Astrocyte (in vitro differentiated cells and primary cell): ENCODE data around the gene EPB41. TPM values are rescaled to one million over a fixed set of nuclear protein-coding genes. Genes with fewer than 3 reads are reported as not detected.

ENCODE experiments used
- DNase-seq: peaks from one replicate; pipeline ENCODE4 v3.0.0-alpha.2; 2010; ENCODE audit warnings: low read depth
- FAIRE-seq: peaks from 2 replicates; lab custom pipeline; 2011; peaks lifted over from hg19 to GRCh38; lab: Jason Lieb, UNC
- H2AFZ ChIP-seq: 2 replicates; pipeline ENCODE4 v1.6.0; 2012; ENCODE audit warnings: low read depth, low read length, inconsistent platforms
- H3K27ac ChIP-seq: 2 replicates; pipeline ENCODE4 v1.5.1; 2011; ENCODE audit warnings: low read depth, low read length, inconsistent platforms
- H3K27me3 ChIP-seq: 2 replicates; pipeline ENCODE4 v1.6.0; 2011; ENCODE audit warnings: low read length, inconsistent platforms; ENCODE audit not compliant: insufficient read depth
- H3K36me3 ChIP-seq: 2 replicates; pipeline ENCODE4 v1.5.1; 2011; ENCODE audit warnings: low read length, inconsistent platforms; ENCODE audit not compliant: insufficient read depth
- H3K4me1 ChIP-seq: 2 replicates; pipeline ENCODE4 v1.5.1; 2011; ENCODE audit warnings: low read length, inconsistent platforms; ENCODE audit not compliant: insufficient read depth
- H3K4me2 ChIP-seq: 2 replicates; pipeline ENCODE4 v1.6.0; 2012; ENCODE audit warnings: low read length, inconsistent platforms
- H3K4me3 ChIP-seq: 2 replicates; pipeline ENCODE4 v1.5.1; 2011; ENCODE audit warnings: low read depth, mild to moderate bottlenecking, low read length, inconsistent platforms; ENCODE audit not compliant: insufficient read depth
- H3K79me2 ChIP-seq: 2 replicates; pipeline ENCODE4 v1.6.0; 2012; ENCODE audit warnings: mild to moderate bottlenecking, low read length, inconsistent platforms; ENCODE audit not compliant: insufficient read depth
- H3K9ac ChIP-seq: 2 replicates; pipeline ENCODE4 v1.6.0; 2012; ENCODE audit warnings: mild to moderate bottlenecking, low read length, inconsistent platforms
- H3K9me3 ChIP-seq: 2 replicates; pipeline ENCODE4 v1.5.1; 2012; ENCODE audit warnings: low read depth, mild to moderate bottlenecking, low read length, inconsistent platforms; ENCODE audit not compliant: insufficient read depth
- H4K20me1 ChIP-seq: 2 replicates; pipeline ENCODE4 v1.6.0; 2012; ENCODE audit warnings: low read length, inconsistent platforms; ENCODE audit not compliant: insufficient read depth
- H3K27ac Mint-ChIP-seq: one replicate; pipeline ENCODE4 v1.8.0; 2021; ENCODE audit warnings: mild to moderate bottlenecking, mixed read lengths; ENCODE audit not compliant: unreplicated experiment
- H3K27me3 Mint-ChIP-seq: one replicate; pipeline ENCODE4 v1.8.0; 2021; ENCODE audit warnings: low read depth, mixed read lengths; ENCODE audit not compliant: unreplicated experiment
- H3K36me3 Mint-ChIP-seq: one replicate; pipeline ENCODE4 v1.8.0; 2021; ENCODE audit warnings: low read depth, mixed read lengths; ENCODE audit not compliant: unreplicated experiment
- H3K4me1 Mint-ChIP-seq: one replicate; pipeline ENCODE4 v1.8.0; 2021; ENCODE audit warnings: low read depth, mixed read lengths; ENCODE audit not compliant: unreplicated experiment
- H3K4me3 Mint-ChIP-seq: one replicate; pipeline ENCODE4 v1.8.0; 2021; ENCODE audit warnings: mild to moderate bottlenecking, moderate library complexity, mixed read lengths; ENCODE audit not compliant: unreplicated experiment
- H3K9me3 Mint-ChIP-seq: one replicate; pipeline ENCODE4 v1.8.0; 2021; ENCODE audit warnings: mild to moderate bottlenecking, mixed read lengths; ENCODE audit not compliant: unreplicated experiment
- CTCF ChIP-seq: IDR thresholded peaks from 2 replicates; pipeline ENCODE4 v1.5.1; 2011; ENCODE audit warnings: low read depth, mild to moderate bottlenecking, inconsistent platforms, low read length, moderate library complexity; ENCODE audit not compliant: insufficient read depth
- EZH2 ChIP-seq: IDR thresholded peaks from 2 replicates; pipeline ENCODE4 v1.6.1; 2012; ENCODE audit warnings: mild to moderate bottlenecking, low read length, inconsistent platforms; ENCODE audit not compliant: insufficient read depth
- total RNA-seq: library from RNA; stranded (reverse); gene quantifications from 2 replicates; pipeline ENCODE4 v1.2.1, GENCODE V29; 2021

Gene EPB41
- total RNA-seq, 1 donor from 2014 or later = 13.9 TPM

DNA sequence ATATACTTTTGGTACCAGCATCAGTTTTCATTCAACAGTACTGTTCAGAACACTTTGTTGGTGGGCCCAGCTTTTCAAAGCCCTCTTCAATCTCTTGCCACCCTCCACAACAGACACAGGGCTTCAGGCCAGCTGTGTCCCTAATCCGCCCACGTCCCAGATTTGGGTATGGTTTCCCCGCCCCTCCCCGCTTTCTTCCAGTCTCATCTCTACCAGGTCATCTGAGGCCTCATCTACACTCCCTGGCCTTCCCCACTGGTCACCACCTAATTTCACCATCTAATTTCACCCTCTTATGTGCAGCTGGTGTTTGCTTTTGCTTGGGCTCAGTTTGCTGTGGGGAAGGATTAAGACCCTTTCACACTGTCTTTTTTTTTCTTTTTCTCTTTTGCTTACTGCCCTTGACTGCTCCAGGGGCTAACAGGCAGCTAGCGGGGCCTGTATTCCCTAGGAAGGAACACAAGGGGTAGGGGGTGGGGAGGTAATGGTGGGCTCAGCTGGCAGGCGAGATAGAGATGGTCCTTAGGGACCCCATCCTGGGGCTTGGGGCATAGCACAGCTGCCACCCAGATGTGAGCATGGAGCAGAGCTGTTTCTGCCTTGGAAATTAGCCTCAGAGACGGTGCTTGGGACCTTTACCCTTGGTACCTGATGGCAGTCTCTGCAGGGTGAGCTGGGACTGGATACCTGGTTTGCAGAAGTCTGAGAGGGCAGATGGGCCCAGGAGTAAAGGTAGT is 3.8 kb upstream of the EPB41 start:
- no peaks in the 10 kb centered on the region for H3K4me1 Mint-ChIP-seq
- no peak overlapping the region for H3K9ac ChIP-seq
- no peak overlapping the region for H3K27ac ChIP-seq
- no peaks in the 10 kb centered on the region for H3K79me2 ChIP-seq
- no peaks in the 10 kb centered on the region for H3K27me3 ChIP-seq
- FAIRE-seq = no peak
- no peak overlapping the region for H3K4me3 Mint-ChIP-seq
- peaks cover 2% of the 10 kb centered on the region for H3K36me3 Mint-ChIP-seq
- H3K27me3 Mint-ChIP-seq = no peaks in the 10 kb centered on the region
- H3K27ac Mint-ChIP-seq = no peak overlapping the region
- peaks cover 4% of the 10 kb centered on the region for H4K20me1 ChIP-seq
- no peak overlapping the region for H3K4me3 ChIP-seq
- H3K9me3 Mint-ChIP-seq = no peaks in the 10 kb centered on the region
- H3K36me3 ChIP-seq = no peaks in the 10 kb centered on the region
- no peak for DNase-seq
- H3K9me3 ChIP-seq = no peaks in the 10 kb centered on the region
- H2AFZ ChIP-seq = no peak overlapping the region
- TF ChIP-seq CTCF = no peak
- no peak for TF ChIP-seq EZH2
- H3K4me1 ChIP-seq = peaks cover 7% of the 10 kb centered on the region
- no peak overlapping the region for H3K4me2 ChIP-seq

GRCh38 chr1:28913786-28914227 is 562 bp upstream of the EPB41 start:
- H3K4me3 ChIP-seq = peak overlapping the region; percentile 66
- H3K4me2 ChIP-seq = peak overlapping the region; percentile 95
- H3K36me3 Mint-ChIP-seq = peaks cover 2% of the 10 kb centered on the region
- no peaks in the 10 kb centered on the region for H3K36me3 ChIP-seq
- H3K4me1 Mint-ChIP-seq = no peaks in the 10 kb centered on the region
- TF ChIP-seq CTCF = no peak
- no peak for TF ChIP-seq EZH2
- no peaks in the 10 kb centered on the region for H3K27me3 ChIP-seq
- H3K27ac Mint-ChIP-seq = no peak overlapping the region
- no peaks in the 10 kb centered on the region for H3K27me3 Mint-ChIP-seq
- H4K20me1 ChIP-seq = peaks cover 8% of the 10 kb centered on the region
- peaks cover 7% of the 10 kb centered on the region for H3K4me1 ChIP-seq
- peak overlapping the region; percentile 74 for H3K4me3 Mint-ChIP-seq
- no peak overlapping the region for H3K27ac ChIP-seq
- H3K9me3 ChIP-seq = no peaks in the 10 kb centered on the region
- peak overlapping the region; percentile 78 for H2AFZ ChIP-seq
- no peak for FAIRE-seq
- no peaks in the 10 kb centered on the region for H3K79me2 ChIP-seq
- H3K9me3 Mint-ChIP-seq = no peaks in the 10 kb centered on the region
- peak overlapping the region; percentile 60 for H3K9ac ChIP-seq
- DNase-seq = no peak
